HepG2 (cell line): ENCODE measurements around the gene DNAJC30.

Experiments used
- FOSL1 ChIP-seq: sonication (generic); formaldehyde crosslinking; IDR thresholded peaks from 2 replicates; pipeline ENCODE4 v1.9.0; 2021; ENCODE audit warnings: missing genetic modification reagents, borderline replicate concordance
- TIGD3 ChIP-seq: sonication (generic); formaldehyde crosslinking; IDR thresholded peaks from 2 replicates; pipeline ENCODE4 v1.5.1; 2020; ENCODE audit warnings: mild to moderate bottlenecking, missing genetic modification reagents, borderline replicate concordance
- ZFP82 ChIP-seq: sonication (generic); formaldehyde crosslinking; IDR thresholded peaks from 2 replicates; pipeline ENCODE4 v1.5.1; 2020; ENCODE audit warnings: mild to moderate bottlenecking, missing genetic modification reagents, borderline replicate concordance

- TF ChIP-seq TIGD3 (CRISPR knock-in tag) (no peak), ZFP82 (CRISPR knock-in tag) (no peak), FOSL1 (no peak)
Observed at GRCh38 chr7:73703757-73704639, 20.7 kb upstream of the DNAJC30 start.
